SKM-1 (cell line): Measurements from ENCODE around the gene SET.

ENCODE experiments used
- DNase-seq: peaks from one replicate; lab custom pipeline; 2025; ENCODE audit not compliant: unreplicated experiment; lab: John Stamatoyannopoulos, UW

SET gene

DNA sequence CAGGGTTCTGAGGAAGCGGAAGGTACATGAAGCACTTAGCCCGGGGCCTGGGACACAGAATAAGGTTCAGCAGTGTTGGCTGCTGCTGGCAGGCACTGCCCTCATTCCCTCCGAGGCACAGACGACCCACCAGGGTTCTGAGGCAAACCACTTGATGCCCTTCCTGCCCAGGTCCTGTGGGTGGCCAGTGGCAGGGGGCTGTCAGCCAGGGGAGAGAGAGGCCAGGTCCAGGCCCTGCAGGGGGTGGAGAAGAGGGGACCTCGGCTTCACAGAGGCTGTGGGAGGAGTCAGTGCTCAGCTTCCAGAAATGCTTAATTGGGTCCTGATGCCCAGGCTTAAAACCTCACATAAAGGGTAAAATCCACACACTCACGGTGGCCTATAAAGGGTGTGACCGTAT, 39.3 kb downstream of the SET start:
- no peak for DNase-seq

DNA sequence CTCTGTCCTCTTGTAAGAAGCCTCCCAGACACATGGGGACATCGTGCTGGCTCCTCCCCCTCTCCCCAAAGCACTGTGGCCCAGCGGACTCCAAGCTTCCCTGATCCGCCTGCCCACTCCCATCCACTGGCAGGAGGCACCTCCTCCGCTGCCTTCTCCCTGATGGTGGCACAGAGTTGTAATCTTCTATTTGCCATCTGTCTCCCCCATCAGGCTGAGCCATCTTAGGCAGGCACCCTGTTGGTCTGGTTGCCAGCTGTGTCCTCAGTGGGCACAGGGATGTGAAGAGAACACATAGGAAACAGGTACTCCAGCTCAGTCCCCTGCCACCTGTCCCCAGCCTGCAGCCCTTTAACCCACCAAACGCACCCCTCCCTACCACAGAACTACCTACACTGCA, 40.3 kb downstream of the SET start:
- no peak for DNase-seq

DNA sequence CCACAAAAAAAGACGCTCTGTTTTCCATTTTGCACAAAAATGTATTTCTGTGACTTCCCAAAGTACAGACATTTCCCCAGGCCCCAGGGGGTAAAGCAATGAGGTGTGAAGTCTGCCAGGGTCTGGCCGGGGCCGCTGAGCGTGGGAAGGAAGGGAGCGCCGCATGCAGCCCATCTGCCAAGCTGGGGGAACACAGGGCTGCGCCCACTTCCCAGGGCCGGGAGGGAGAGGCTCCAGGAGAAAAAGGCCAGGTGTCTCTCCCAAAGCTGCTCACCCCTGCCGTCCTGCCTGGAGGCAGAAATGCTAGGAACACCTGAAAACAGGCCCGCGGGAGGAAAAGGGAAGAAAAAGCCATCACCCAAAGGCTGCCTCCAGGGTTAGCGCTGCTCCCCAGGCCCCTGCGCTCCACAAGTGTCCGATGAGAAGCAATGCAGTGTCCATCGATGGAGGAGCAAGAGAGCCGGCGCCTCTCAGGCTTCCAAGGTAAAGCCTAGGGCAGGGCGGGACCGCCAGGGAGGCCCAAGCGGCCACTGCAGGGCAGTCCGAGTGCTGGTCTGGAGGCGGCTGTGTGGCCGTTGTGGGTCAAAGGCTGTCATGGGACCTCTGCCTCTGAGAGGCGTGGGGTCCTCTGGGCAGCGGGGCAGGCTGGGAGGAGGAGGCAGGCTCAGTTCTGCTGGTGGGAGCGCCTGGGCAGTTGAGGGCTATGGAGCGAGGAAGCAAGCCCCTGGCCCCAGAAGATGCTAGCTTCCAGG, 40.9 kb downstream of the SET start:
- no peak for DNase-seq

DNA sequence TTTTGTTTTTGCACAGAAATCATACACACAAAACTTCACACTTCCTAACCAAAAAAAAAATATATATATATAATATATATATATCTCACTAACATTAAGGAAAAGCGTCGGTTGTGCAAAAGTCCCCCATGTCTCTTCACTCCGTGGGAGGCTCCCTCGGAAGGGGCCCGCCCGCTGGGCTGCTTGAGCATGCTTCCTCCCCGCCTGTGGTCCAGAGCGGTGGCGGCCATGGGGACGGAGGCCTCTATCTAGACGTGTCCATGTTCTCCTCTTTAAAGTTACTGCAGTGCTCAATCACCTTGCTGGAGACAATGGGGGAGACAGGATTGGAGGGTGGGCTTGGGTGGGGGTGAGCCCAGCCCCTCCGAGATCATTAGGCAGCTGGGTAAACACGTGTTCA, 42.1 kb downstream of the SET start:
- DNase-seq, result no peak

DNA sequence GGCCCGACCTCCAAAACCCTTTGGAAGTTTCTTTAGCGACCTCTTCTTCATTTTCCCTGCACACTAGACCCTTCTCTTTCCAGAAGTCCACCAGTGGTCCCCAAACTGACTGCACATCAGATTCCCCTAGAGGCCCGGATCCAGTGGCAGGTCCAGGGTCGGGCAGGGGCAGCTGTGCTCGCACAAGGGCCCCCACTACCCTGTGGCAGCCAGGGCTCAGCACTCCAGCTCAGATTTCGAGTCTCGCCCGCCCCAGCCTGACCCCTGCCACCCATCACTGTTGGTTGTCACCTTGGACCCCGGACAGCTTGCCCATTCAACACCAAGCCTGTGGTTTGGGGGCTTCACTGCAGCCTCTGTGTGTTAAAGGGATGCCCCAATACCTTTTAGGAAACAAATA, 42.7 kb downstream of the SET start:
- DNase-seq, result no peak

DNA sequence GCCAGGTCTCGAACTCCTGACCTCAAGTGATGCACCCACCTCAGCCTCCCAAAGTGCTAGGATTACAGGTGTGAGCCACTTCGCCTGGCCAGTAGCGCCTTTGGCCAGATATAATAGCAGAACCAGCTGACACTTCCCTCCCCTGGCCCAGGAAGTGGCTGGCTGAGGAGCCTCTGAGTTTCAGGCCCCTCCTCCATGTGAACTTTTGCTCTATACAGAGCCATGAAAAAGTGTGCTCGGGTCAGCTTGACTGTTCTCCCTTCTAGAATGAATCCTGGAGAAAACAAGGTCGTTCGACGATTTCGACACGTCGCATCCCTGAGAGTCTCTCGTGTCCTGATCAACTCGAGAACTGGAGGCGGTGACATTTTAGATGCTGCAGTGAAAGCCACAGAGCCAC, 43.6 kb downstream of the SET start:
- peak; percentile 25 for DNase-seq

DNA sequence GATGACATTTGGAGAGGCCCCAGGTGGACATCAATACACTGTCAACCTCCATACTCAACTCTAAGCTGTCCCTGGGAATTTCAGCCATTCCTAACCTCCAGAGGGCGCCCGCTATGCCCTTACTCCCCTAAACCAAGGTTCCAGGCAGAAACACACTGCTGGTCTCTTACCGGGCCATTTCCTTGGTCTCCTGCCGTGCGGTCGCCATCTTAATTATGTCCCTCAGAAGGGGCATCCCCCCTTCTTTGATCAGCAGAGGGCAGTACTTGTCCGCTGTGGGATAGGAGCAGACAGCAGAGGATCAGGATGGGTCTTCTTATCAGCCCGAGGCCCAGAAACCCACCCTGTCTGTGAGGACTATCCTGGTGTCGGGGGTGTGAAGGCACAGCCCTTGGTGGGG, 44.2 kb downstream of the SET start:
- DNase-seq, result peak; percentile 36

DNA sequence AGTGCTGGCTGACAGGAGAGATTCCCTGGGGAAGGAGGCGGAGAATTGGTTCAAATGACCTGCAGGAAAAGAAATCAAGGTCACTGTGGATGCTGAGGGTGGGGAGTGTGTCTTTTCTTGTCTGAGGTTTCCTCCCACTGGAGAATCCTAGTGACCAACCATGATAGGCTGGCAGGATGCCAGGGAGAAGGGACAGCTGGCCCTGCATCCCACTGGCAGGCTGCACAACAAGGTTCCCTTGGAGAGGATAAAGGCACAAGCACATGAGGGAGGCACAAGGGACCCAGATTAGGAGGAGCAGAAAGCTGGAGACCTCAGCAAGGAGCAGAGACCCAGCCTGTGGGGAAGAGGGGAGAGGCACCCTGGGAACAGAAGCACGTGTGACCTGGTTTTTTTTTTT, 46.4 kb downstream of the SET start:
- no peak for DNase-seq

DNA sequence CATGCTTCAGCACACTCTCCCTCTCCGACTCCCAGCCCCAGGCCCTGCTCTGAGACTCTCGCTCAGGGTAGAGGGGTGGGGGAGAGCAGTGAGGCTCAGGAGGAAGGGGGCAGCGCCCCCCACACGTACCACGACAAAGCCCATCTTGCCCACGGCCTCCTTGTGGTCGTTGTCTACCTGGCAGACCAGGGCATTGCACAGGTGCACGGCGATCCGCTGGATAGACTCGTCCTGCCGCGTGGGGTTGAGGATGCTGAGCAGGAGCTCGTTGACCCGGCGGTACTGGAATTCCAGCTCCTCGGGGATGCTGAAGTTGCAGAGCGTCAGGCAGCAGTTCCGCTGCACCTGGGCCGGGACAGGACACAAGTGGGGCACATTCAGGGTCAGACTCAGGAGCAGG, 53.4 kb downstream of the SET start:
- no peak for DNase-seq

DNA sequence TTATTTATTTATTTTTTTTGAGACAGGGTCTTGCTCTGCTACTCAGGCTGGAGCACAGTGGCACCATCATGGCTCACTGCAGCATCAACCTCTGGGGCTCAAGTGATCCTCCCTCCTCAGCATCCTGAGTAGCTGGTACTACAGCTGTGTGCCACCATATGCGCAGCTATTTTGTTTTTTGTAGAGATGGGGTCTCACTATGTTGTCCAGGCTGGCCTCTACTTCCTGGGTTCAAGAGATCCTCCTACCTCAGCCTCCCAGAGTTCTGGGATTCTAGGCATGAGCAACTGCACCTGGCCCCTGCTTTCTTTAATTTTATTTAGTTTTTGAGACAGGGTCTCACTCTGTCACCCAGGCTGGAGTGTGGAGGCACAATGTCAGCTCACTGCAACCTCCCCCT, 54.4 kb downstream of the SET start:
- no peak for DNase-seq
